ENCODE measurements around the gene COQ8B. TPM values are rescaled to one million over a fixed set of nuclear protein-coding genes. Genes with fewer than 3 reads are reported as not detected.

The COQ8B gene
- total RNA-seq, 2 donors from 2014 or later, result 29.8 to 31.3 TPM

DNA sequence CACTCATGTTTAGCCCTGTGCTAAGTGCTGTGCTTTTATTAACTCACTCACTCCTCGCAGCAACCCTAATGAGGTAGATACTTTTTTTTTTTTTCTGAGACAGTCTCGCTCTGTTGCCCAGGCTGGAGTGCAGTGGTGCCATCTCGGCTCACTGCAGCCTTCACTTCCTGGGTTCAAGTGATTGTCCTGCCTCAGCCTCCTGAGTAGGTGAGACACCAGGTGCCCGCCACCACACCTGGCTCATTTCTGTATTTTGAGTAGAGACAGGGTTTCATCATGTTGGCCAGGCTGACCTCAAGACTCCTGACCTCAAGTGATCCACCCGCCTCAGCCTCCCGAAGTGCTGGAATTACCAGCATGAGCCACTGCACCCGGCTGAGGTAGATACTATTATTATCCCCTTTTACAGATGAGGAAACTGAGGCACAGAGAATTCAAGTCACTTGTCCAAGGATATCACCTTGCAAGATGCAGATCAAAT, 2.8 kb upstream of the COQ8B start:
- DNase-seq, result no peak
- ATAC-seq, result no peak
- Histone ChIP-seq H3K27me3 (no peaks in the 10 kb centered on the region), H3K36me3 (replicated peaks in 1 of 2; ENCODE audit: insufficient read depth in 1 of 2, low read depth in 2 of 2) (peaks cover 0 to 3% of the 10 kb centered on the region in 2 donors), H3K4me3 (peak overlapping the region; percentile 36 to 83), H3K9me3 (no peaks in the 10 kb centered on the region), H3K27ac (peak overlapping the region; percentile 52 to 99 (median 98)), H3K4me1 (peaks cover 52% of the 10 kb centered on the region)
- 27 to 31% methylated on average over 7 of the region's 7 CpGs for WGBS, 2 donors
- TF ChIP-seq, protein P1, sequence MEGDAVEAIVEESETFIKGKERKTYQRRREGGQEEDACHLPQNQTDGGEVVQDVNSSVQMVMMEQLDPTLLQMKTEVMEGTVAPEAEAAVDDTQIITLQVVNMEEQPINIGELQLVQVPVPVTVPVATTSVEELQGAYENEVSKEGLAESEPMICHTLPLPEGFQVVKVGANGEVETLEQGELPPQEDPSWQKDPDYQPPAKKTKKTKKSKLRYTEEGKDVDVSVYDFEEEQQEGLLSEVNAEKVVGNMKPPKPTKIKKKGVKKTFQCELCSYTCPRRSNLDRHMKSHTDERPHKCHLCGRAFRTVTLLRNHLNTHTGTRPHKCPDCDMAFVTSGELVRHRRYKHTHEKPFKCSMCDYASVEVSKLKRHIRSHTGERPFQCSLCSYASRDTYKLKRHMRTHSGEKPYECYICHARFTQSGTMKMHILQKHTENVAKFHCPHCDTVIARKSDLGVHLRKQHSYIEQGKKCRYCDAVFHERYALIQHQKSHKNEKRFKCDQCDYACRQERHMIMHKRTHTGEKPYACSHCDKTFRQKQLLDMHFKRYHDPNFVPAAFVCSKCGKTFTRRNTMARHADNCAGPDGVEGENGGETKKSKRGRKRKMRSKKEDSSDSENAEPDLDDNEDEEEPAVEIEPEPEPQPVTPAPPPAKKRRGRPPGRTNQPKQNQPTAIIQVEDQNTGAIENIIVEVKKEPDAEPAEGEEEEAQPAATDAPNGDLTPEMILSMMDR (IDR thresholded peaks at IDR 0.05), result no peak
- TF ChIP-seq POLR2A (IDR thresholded peaks at IDR 0.05), result no peak
- intact Hi-C loops (cut with DNase I), result no loop called here

DNA sequence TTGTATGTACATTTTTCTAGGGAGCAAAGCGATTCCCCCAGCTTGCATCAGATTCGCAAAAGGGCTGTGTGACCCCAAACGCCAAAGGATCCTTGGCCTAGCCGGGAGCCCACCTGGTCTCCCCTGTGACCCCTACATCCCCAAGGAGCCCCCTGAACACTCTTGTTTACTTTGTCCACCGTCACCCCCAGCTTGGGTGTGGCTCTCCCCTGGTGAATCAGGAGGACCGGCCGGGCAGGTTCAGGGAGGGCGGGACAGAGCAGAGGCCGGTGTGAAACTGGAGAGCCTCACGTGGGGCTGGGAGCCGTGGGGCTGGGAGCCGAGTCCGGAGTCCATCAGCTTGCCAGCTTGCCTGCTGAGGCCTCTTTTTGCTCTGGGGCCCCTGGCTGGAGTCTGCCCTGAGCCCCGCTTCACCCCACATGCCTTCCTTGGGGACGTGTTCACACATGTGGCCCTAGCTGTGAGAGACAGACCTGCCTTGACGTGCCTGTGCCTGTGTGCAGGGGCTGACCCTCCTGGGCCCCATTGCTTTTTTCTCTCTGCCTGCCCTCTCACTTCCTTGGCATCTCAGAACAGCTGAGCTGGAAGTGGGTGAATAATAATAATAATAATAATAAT, 2.2 kb upstream of the COQ8B start:
- intact Hi-C loops (cut with DNase I), result no loop called here
- TF ChIP-seq, protein P1 (IDR thresholded peaks at IDR 0.05), result peak in 1 of 7 experiments; percentile 10
- TF ChIP-seq POLR2A (IDR thresholded peaks at IDR 0.05), result peak; percentile 48 to 63 (median 58)
- Histone ChIP-seq H3K27ac (peak overlapping the region; percentile 93 to 99 (median 98)), H3K27me3 (no peaks in the 10 kb centered on the region), H3K36me3 (replicated peaks in 1 of 2; ENCODE audit: insufficient read depth in 1 of 2, low read depth in 2 of 2) (no peaks in the 10 kb centered on the region), H3K4me3 (peak overlapping the region; percentile 36 to 83), H3K4me1 (peaks cover 58% of the 10 kb centered on the region), H3K9me3 (no peaks in the 10 kb centered on the region)
- 6% methylated on average over 7 to 13 of the region's 16 CpGs for WGBS, 2 donors
- DNase-seq, result peak; percentile 85 to 93 (median 90)
- peak; percentile 23 for ATAC-seq

DNA sequence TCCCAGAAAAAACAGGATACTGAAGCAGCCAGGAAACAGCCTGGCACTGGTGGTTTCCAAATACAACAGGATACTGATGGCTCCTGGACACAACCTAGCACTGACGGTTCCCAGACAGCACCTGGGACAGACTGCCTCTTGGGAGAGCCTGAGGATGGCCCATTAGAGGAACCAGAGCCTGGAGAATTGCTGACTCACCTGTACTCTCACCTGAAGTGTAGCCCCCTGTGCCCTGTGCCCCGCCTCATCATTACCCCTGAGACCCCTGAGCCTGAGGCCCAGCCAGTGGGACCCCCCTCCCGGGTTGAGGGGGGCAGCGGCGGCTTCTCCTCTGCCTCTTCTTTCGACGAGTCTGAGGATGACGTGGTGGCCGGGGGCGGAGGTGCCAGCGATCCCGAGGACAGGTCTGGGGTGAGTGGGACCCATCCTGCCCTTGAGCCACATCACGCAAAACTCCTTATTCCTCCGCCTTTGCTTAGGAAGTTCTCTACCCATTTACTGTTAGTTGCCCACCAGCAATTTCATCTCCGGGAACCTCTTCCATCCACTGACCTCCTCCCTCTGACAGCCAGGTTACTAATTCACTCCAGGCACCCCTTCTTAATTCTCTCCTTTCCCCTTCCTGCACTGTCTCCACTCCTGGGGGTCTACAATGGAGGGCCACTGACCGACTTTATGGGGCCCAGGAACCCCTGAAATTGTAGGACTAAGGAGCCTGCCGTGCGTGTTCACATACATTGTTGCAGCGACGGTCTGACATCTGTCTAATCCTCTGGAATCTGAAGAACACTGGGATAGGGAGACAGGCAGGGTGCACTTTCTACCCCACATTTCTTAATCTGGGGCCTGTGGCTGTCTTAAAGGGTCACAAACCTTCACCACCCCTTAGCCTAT, 1.4 kb upstream of the COQ8B start:
- Histone ChIP-seq H3K27ac (peak overlapping the region; percentile 93 to 99 (median 98)), H3K9me3 (no peaks in the 10 kb centered on the region), H3K4me3 (peak overlapping the region; percentile 36 to 83), H3K27me3 (no peaks in the 10 kb centered on the region), H3K4me1 (peaks cover 58% of the 10 kb centered on the region), H3K36me3 (replicated peaks in 1 of 2; ENCODE audit: insufficient read depth in 1 of 2, low read depth in 2 of 2) (no peaks in the 10 kb centered on the region)
- peak; percentile 43 to 52 (median 47) for DNase-seq
- no peak for TF ChIP-seq POLR2A (IDR thresholded peaks at IDR 0.05)
- TF ChIP-seq, protein P1 (IDR thresholded peaks at IDR 0.05), result no peak
- whole genome bisulfite sequencing, 2 donors, result 8 to 21% methylated on average over 16 to 19 of the region's 20 CpGs
- intact Hi-C loops (cut with DNase I), result no loop called here
- ATAC-seq, result no peak

DNA sequence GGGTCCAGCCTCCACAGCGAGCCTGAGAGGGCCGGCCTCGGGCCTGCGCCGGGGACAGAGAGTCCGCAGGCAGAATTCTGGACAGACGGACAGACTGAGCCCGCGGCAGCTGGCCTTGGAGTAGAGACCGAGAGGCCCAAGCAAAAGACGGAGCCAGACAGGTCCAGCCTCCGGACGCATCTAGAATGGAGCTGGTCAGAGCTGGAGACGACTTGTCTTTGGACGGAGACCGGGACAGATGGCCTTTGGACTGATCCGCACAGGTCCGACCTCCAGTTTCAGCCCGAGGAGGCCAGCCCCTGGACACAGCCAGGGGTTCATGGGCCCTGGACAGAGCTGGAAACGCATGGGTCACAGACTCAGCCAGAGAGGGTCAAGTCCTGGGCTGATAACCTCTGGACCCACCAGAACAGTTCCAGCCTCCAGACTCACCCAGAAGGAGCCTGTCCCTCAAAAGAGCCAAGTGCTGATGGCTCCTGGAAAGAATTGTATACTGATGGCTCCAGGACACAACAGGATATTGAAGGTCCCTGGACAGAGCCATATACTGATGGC, 716 bp upstream of the COQ8B start:
- Histone ChIP-seq H3K36me3 (replicated peaks in 1 of 2; ENCODE audit: insufficient read depth in 1 of 2, low read depth in 2 of 2) (no peaks in the 10 kb centered on the region), H3K27ac (peak overlapping the region; percentile 93 to 99 (median 98)), H3K4me1 (peaks cover 55% of the 10 kb centered on the region), H3K4me3 (peak overlapping the region; percentile 36 to 83), H3K27me3 (no peaks in the 10 kb centered on the region), H3K9me3 (no peaks in the 10 kb centered on the region)
- ATAC-seq (no peak), DNase-seq (peak in 3 of 4 donors; percentile 57 to 61 (median 60))
- no peak for TF ChIP-seq POLR2A (IDR thresholded peaks at IDR 0.05)
- TF ChIP-seq, protein P1 (IDR thresholded peaks at IDR 0.05), result no peak
- intact Hi-C loops (cut with DNase I), result no loop called here
- 1 to 2% methylated on average over 9 to 20 of the region's 20 CpGs for WGBS, 2 donors
